Esophagus muscularis mucosa (tissue), 3 donors: Measurements from ENCODE around the gene MTOR.

ENCODE experiments used
- POLR2A ChIP-seq: fragments of 450-650 bp; IDR thresholded peaks from one replicate; pipeline ENCODE4 v1.6.1; 2017; ENCODE audit warnings: antibody characterized with exemption, moderate library complexity, mild to moderate bottlenecking, low read depth
- POLR2AphosphoS5 ChIP-seq, 2 donors: sonication (generic); formaldehyde crosslinking; IDR thresholded peaks; one replicate each; pipeline ENCODE4 v1.6.1; 2017; ENCODE audit warnings: antibody characterized with exemption in 2 of 2
- TF ChIP-seq, protein P1 (sequence below), 3 experiments: fragments of 200-600 bp in 2 of 3; fragments of 450-650 bp in 1 of 3; sonication (generic) in 2 of 3; IDR thresholded peaks; one replicate each; pipeline ENCODE4 v1.5.1; 2017 to 2019; ENCODE audit warnings: antibody characterized with exemption in 3 of 3, mild to moderate bottlenecking in 2 of 3, moderate library complexity in 1 of 3

- TF ChIP-seq, protein P1, sequence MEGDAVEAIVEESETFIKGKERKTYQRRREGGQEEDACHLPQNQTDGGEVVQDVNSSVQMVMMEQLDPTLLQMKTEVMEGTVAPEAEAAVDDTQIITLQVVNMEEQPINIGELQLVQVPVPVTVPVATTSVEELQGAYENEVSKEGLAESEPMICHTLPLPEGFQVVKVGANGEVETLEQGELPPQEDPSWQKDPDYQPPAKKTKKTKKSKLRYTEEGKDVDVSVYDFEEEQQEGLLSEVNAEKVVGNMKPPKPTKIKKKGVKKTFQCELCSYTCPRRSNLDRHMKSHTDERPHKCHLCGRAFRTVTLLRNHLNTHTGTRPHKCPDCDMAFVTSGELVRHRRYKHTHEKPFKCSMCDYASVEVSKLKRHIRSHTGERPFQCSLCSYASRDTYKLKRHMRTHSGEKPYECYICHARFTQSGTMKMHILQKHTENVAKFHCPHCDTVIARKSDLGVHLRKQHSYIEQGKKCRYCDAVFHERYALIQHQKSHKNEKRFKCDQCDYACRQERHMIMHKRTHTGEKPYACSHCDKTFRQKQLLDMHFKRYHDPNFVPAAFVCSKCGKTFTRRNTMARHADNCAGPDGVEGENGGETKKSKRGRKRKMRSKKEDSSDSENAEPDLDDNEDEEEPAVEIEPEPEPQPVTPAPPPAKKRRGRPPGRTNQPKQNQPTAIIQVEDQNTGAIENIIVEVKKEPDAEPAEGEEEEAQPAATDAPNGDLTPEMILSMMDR (IDR thresholded peaks at IDR 0.05), result no peak
- no peak for TF ChIP-seq POLR2AphosphoS5 (IDR thresholded peaks at IDR 0.05)
- no peak for TF ChIP-seq POLR2A
Measured at GRCh38 chr1:11180342-11180744, 82.0 kb downstream of the MTOR start.
